RWPE1 (cell line): Measurements from ENCODE around the gene TMEM191B.
"Not testable (repeated sequence)": the region's sequence is repeated elsewhere in the genome, so short reads cannot be mapped to it uniquely, and the experiment has no call there.

Experiments
- CTCF ChIA-PET: fragments of 350-600 bp; sonication (Branson Sonifier 250); formaldehyde crosslinking; extraction: SDS; loops from one replicate; lab custom pipeline; 2021; lab: Yijun Ruan, JAX
- POLR2A ChIA-PET: fragments of 400-600 bp; formaldehyde crosslinking; extraction: SDS; loops from one replicate; lab custom pipeline; 2020; ENCODE audit warnings: antibody characterized with exemption; ENCODE audit not compliant: low non-redundant PET; lab: Yijun Ruan, JAX
- DNase-seq: peaks from one replicate; pipeline ENCODE4 v3.0.0; 2012; ENCODE audit warnings: low spot score
- H3K27ac ChIP-seq: fragments of 450-650 bp; 2 replicates; pipeline ENCODE4 v1.5.1; 2017

The TMEM191B gene

GRCh38 chr22:18551046-18551445 lies 23.4 kb downstream of the TMEM191B start:
- POLR2A ChIA-PET, CTCF ChIA-PET, H3K27ac ChIP-seq, DNase-seq: not testable (repeated sequence)

GRCh38 chr22:18552839-18553597 lies 25.4 kb downstream of the TMEM191B start:
- CTCF ChIA-PET, H3K27ac ChIP-seq, POLR2A ChIA-PET, DNase-seq: not testable (repeated sequence)

- POLR2A ChIA-PET, H3K27ac ChIP-seq, DNase-seq, CTCF ChIA-PET: not testable (repeated sequence)
These were observed 27.0 kb downstream of the TMEM191B start for GRCh38 chr22:18554280-18555256.

- POLR2A ChIA-PET, CTCF ChIA-PET: not testable (repeated sequence)
These were observed 30.9 kb downstream of the TMEM191B start for GRCh38 chr22:18558516-18558915.

GRCh38 chr22:18558939-18559338 lies 31.3 kb downstream of the TMEM191B start:
- POLR2A ChIA-PET, CTCF ChIA-PET, DNase-seq, H3K27ac ChIP-seq: not testable (repeated sequence)

More at GRCh38 chr22:18558516-18558915, 30.9 kb downstream of the TMEM191B start:
- not testable (repeated sequence) for DNase-seq, H3K27ac ChIP-seq

GRCh38 chr22:18560099-18560974 lies 32.7 kb downstream of the TMEM191B start:
- CTCF ChIA-PET, POLR2A ChIA-PET, DNase-seq, H3K27ac ChIP-seq: not testable (repeated sequence)

GRCh38 chr22:18570509-18571246 lies 43.1 kb downstream of the TMEM191B start:
- DNase-seq, CTCF ChIA-PET, H3K27ac ChIP-seq, POLR2A ChIA-PET: not testable (repeated sequence)

GRCh38 chr22:18573483-18574164 lies 46.0 kb downstream of the TMEM191B start:
- H3K27ac ChIP-seq, DNase-seq, CTCF ChIA-PET, POLR2A ChIA-PET: not testable (repeated sequence)

- POLR2A ChIA-PET, H3K27ac ChIP-seq, CTCF ChIA-PET, DNase-seq: not testable (repeated sequence)
These were observed 47.0 kb downstream of the TMEM191B start for GRCh38 chr22:18574555-18574954.

- DNase-seq, POLR2A ChIA-PET, CTCF ChIA-PET, H3K27ac ChIP-seq: not testable (repeated sequence)
These were observed 48.1 kb downstream of the TMEM191B start for GRCh38 chr22:18575686-18576085.

GRCh38 chr22:18577090-18577818 lies 49.7 kb downstream of the TMEM191B start:
- POLR2A ChIA-PET, CTCF ChIA-PET, DNase-seq, H3K27ac ChIP-seq: not testable (repeated sequence)

GRCh38 chr22:18577847-18578246 lies 50.2 kb downstream of the TMEM191B start:
- DNase-seq, POLR2A ChIA-PET, H3K27ac ChIP-seq, CTCF ChIA-PET: not testable (repeated sequence)
